ENCODE measurements around the gene CTNNBIP1. TPM values are rescaled to one million over a fixed set of nuclear protein-coding genes. Genes with fewer than 3 reads are reported as not detected.
"Not testable (repeated sequence)": the region's sequence is repeated elsewhere in the genome, so short reads cannot be mapped to it uniquely, and the experiment has no call there.

CTNNBIP1 gene
- total RNA-seq, 1 experiment from 2014 or later = 31.4 TPM

- BruUV-seq (replicated peaks) = no TSS peak
- no peaks in the 10 kb centered on the region for H3K9me3 Mint-ChIP-seq (ENCODE audit: unreplicated experiment)
- no peaks in the 10 kb centered on the region for H3K4me1 Mint-ChIP-seq (ENCODE audit: insufficient read depth, unreplicated experiment)
- H3K36me3 Mint-ChIP-seq (ENCODE audit: insufficient read depth, unreplicated experiment) = peaks cover 40% of the 10 kb centered on the region
- no peak overlapping the region for H3K4me3 Mint-ChIP-seq (ENCODE audit: unreplicated experiment)
- intact Hi-C loops (cut with micrococcal nuclease) = no loop called here
- TF ChIP-seq, protein P1, sequence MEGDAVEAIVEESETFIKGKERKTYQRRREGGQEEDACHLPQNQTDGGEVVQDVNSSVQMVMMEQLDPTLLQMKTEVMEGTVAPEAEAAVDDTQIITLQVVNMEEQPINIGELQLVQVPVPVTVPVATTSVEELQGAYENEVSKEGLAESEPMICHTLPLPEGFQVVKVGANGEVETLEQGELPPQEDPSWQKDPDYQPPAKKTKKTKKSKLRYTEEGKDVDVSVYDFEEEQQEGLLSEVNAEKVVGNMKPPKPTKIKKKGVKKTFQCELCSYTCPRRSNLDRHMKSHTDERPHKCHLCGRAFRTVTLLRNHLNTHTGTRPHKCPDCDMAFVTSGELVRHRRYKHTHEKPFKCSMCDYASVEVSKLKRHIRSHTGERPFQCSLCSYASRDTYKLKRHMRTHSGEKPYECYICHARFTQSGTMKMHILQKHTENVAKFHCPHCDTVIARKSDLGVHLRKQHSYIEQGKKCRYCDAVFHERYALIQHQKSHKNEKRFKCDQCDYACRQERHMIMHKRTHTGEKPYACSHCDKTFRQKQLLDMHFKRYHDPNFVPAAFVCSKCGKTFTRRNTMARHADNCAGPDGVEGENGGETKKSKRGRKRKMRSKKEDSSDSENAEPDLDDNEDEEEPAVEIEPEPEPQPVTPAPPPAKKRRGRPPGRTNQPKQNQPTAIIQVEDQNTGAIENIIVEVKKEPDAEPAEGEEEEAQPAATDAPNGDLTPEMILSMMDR (IDR thresholded peaks at IDR 0.05; ENCODE audit: unreplicated experiment) = no peak
- H3K27ac Mint-ChIP-seq (ENCODE audit: low read depth, unreplicated experiment) = no peak overlapping the region
- no peaks in the 10 kb centered on the region for H3K27me3 Mint-ChIP-seq (ENCODE audit: insufficient read depth, unreplicated experiment)
- POLR2A ChIA-PET = no interaction called here
- no peak for DNase-seq (ENCODE audit: unreplicated experiment)
- CTCF ChIA-PET = no interaction called here
These were observed 17.2 kb upstream of the CTNNBIP1 start for GRCh38 chr1:9927259-9927658.

- no peaks in the 10 kb centered on the region for H3K4me1 Mint-ChIP-seq (ENCODE audit: insufficient read depth, unreplicated experiment)
- TF ChIP-seq, protein P1 (IDR thresholded peaks at IDR 0.05; ENCODE audit: unreplicated experiment) = no peak
- BruUV-seq (replicated peaks) = no TSS peak
- no peaks in the 10 kb centered on the region for H3K36me3 Mint-ChIP-seq (ENCODE audit: insufficient read depth, unreplicated experiment)
- H3K27me3 Mint-ChIP-seq (ENCODE audit: insufficient read depth, unreplicated experiment) = no peaks in the 10 kb centered on the region
- H3K4me3 Mint-ChIP-seq (ENCODE audit: unreplicated experiment) = no peak overlapping the region
- ChIA-PET CTCF (interaction anchor here (2.0 kb wide), 1 partner anchor 48 kb away, joined by 5 read pairs; no protein-coding TSS in a partner anchor), POLR2A (interaction anchor here (0.9 to 1.6 kb wide), 3 partner anchors 12 to 52 kb away, joined by 3 to 5 read pairs (median 3); no protein-coding TSS in a partner anchor)
- intact Hi-C loops (cut with micrococcal nuclease) = no loop called here
- no peak for DNase-seq (ENCODE audit: unreplicated experiment)
- no peaks in the 10 kb centered on the region for H3K9me3 Mint-ChIP-seq (ENCODE audit: unreplicated experiment)
- H3K27ac Mint-ChIP-seq (ENCODE audit: low read depth, unreplicated experiment) = no peak overlapping the region
These were observed 12.3 kb upstream of the CTNNBIP1 start for GRCh38 chr1:9922342-9922741.

- DNase-seq (ENCODE audit: unreplicated experiment) = no peak
- Mint-ChIP-seq H3K27me3 (ENCODE audit: insufficient read depth, unreplicated experiment) (no peaks in the 10 kb centered on the region), H3K9me3 (ENCODE audit: unreplicated experiment) (no peaks in the 10 kb centered on the region), H3K4me1 (ENCODE audit: insufficient read depth, unreplicated experiment) (no peaks in the 10 kb centered on the region), H3K27ac (ENCODE audit: low read depth, unreplicated experiment) (no peak overlapping the region), H3K4me3 (ENCODE audit: unreplicated experiment) (no peak overlapping the region), H3K36me3 (ENCODE audit: insufficient read depth, unreplicated experiment) (no peaks in the 10 kb centered on the region)
- intact Hi-C loops (cut with micrococcal nuclease) = no loop called here
- ChIA-PET CTCF (no interaction called here), POLR2A (no interaction called here)
- TF ChIP-seq, protein P1 (IDR thresholded peaks at IDR 0.05; ENCODE audit: unreplicated experiment) = no peak
- BruUV-seq (replicated peaks) = no TSS peak
These were observed 10.5 kb upstream of the CTNNBIP1 start for GRCh38 chr1:9920606-9921005.

DNA sequence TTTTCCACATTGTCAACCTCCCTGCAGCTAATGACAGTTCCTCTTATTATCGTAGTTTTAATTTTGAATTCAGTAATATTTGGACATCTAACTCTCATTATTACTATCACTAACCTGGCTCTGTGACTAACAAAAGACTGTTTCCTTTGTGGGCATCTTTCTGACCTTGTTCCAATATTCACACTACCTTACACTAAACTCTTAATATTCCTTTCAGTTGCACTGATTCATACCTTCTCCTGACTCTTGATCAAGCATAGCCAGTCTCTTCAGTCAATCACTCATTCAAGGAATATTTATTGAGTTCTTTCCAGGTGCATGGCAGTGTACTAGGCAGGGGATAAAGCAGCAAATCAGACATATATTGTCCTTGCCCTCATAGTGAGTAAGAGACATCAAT lies 7.8 kb upstream of the CTNNBIP1 start:
- H3K4me1 Mint-ChIP-seq (ENCODE audit: insufficient read depth, unreplicated experiment) = no peaks in the 10 kb centered on the region
- intact Hi-C loops (cut with micrococcal nuclease) = no loop called here
- TF ChIP-seq, protein P1 (IDR thresholded peaks at IDR 0.05; ENCODE audit: unreplicated experiment) = no peak
- ChIA-PET CTCF (interaction anchor here (0.7 to 6.6 kb wide), 3 partner anchors 43 to 151 kb away, joined by 3 to 102 read pairs (median 4); no protein-coding TSS in a partner anchor), POLR2A (no interaction called here)
- BruUV-seq (replicated peaks) = no TSS peak
- no peaks in the 10 kb centered on the region for H3K27me3 Mint-ChIP-seq (ENCODE audit: insufficient read depth, unreplicated experiment)
- no peak overlapping the region for H3K27ac Mint-ChIP-seq (ENCODE audit: low read depth, unreplicated experiment)
- H3K4me3 Mint-ChIP-seq (ENCODE audit: unreplicated experiment) = no peak overlapping the region
- H3K36me3 Mint-ChIP-seq (ENCODE audit: insufficient read depth, unreplicated experiment) = no peaks in the 10 kb centered on the region
- H3K9me3 Mint-ChIP-seq (ENCODE audit: unreplicated experiment) = no peaks in the 10 kb centered on the region
- no peak for DNase-seq (ENCODE audit: unreplicated experiment)

DNA sequence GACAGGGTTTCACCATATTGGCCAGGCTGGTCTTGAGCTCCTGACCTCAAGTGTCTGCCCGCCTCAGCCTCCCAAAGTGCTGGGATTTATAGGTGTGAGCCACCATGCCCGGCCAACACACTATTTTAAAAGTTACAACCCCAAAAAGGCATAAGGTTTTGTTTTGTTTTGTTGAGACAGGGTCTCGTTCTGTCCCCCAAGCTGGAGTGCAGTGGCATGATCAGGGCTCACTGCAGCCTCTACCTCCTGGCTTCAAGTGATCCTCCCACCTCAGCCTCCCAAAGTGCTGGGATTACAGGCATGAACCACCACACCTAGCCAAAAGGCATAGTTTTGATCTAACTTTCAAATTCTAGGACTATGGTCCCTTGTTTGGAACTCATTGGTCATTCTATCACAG lies 7.4 kb upstream of the CTNNBIP1 start:
- intact Hi-C loops (cut with micrococcal nuclease); DNase-seq (ENCODE audit: unreplicated experiment); H3K36me3 Mint-ChIP-seq (ENCODE audit: insufficient read depth, unreplicated experiment); H3K27me3 Mint-ChIP-seq (ENCODE audit: insufficient read depth, unreplicated experiment); H3K27ac Mint-ChIP-seq (ENCODE audit: low read depth, unreplicated experiment); H3K4me1 Mint-ChIP-seq (ENCODE audit: insufficient read depth, unreplicated experiment); H3K9me3 Mint-ChIP-seq (ENCODE audit: unreplicated experiment); H3K4me3 Mint-ChIP-seq (ENCODE audit: unreplicated experiment); BruUV-seq (replicated peaks): not testable (repeated sequence)
- ChIA-PET POLR2A (interaction anchor here (0.9 to 2.4 kb wide), 2 partner anchors 12 to 26 kb away, joined by 6 to 7 read pairs; partner anchors contain the start of gene NMNAT1), CTCF (interaction anchor here (0.8 to 6.6 kb wide), 3 partner anchors 26 to 43 kb away, joined by 3 to 102 read pairs (median 3); no protein-coding TSS in a partner anchor)

All from MCF 10A (cell line).